ENCODE results near the gene IDS.

Gene IDS

GRCh38 chrX:149497626-149498025 lies 7.5 kb downstream of the IDS start:
- H3K36me3 ChIP-seq (ENCODE audit: control insufficient read depth, insufficient read depth, low read length) = peaks cover 21% of the 10 kb centered on the region
- no peak overlapping the region for H3K4me3 ChIP-seq (replicated peaks; ENCODE audit: low read depth, low read length)
- no peaks in the 10 kb centered on the region for H3K27me3 ChIP-seq (replicated peaks; ENCODE audit: control insufficient read depth, insufficient read depth, low read length)
- no peak for DNase-seq (ENCODE audit: extremely low read depth, insufficient read length)
- no peak for TF ChIP-seq CTCF (IDR thresholded peaks at IDR 0.05; ENCODE audit: insufficient read depth, low read length, poor library complexity, severe bottlenecking)

- no peak for DNase-seq (ENCODE audit: extremely low read depth, insufficient read length)
- peaks cover 23% of the 10 kb centered on the region for H3K36me3 ChIP-seq (ENCODE audit: control insufficient read depth, insufficient read depth, low read length)
- TF ChIP-seq CTCF (IDR thresholded peaks at IDR 0.05; ENCODE audit: insufficient read depth, low read length, poor library complexity, severe bottlenecking) = no peak
Measured at GRCh38 chrX:149497054-149497453, 8.1 kb downstream of the IDS start.

GRCh38 chrX:149495573-149496071 lies 9.5 kb downstream of the IDS start:
- DNase-seq (ENCODE audit: extremely low read depth, insufficient read length) = no peak
- no peak for TF ChIP-seq CTCF (IDR thresholded peaks at IDR 0.05; ENCODE audit: insufficient read depth, low read length, poor library complexity, severe bottlenecking)
- peaks cover 19% of the 10 kb centered on the region for H3K36me3 ChIP-seq (ENCODE audit: control insufficient read depth, insufficient read depth, low read length)
- no peak overlapping the region for H3K4me3 ChIP-seq (replicated peaks; ENCODE audit: low read depth, low read length)
- no peaks in the 10 kb centered on the region for H3K27me3 ChIP-seq (replicated peaks; ENCODE audit: control insufficient read depth, insufficient read depth, low read length)

More at GRCh38 chrX:149497054-149497453, 8.1 kb downstream of the IDS start:
- Histone ChIP-seq H3K4me3 (replicated peaks; ENCODE audit: low read depth, low read length) (no peak overlapping the region), H3K27me3 (replicated peaks; ENCODE audit: control insufficient read depth, insufficient read depth, low read length) (no peaks in the 10 kb centered on the region)

DNA sequence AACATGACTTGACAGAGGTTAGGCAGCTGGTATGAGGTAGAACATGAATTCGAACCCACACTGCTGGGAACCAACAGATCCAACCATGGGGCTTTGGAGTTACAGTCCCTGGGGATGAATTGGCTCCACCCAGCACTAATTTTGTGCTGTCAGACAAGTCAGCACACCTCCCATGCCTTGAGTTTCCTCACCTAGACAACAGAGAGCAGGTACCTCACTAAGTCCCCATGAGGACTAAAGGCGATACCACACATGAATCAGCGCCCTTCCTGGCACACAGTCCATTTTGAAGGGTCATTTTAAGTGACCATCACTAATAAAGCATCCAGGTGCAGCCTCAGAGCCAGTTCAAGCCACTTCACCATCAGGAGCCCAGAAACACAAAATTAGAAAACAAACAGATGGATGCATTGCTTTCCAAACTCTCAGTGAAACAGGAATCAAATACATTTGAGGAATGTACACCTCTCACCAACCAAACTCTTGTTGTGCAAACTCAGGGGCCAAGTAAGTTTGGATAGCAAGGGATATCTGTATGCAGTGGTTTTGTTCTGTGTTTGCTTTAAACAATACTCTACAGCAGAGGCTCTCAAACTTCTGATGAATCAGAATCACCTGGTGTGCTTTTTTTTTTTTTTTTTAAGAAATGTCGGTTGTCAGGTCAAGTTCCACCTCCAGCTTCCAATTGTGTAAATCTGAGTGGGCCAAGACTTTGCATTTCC lies 10.1 kb downstream of the IDS start:
- H3K4me3 ChIP-seq (replicated peaks; ENCODE audit: low read depth, low read length) = no peak overlapping the region
- H3K36me3 ChIP-seq (ENCODE audit: control insufficient read depth, insufficient read depth, low read length) = peaks cover 19% of the 10 kb centered on the region
- DNase-seq (ENCODE audit: extremely low read depth, insufficient read length) = no peak
- no peaks in the 10 kb centered on the region for H3K27me3 ChIP-seq (replicated peaks; ENCODE audit: control insufficient read depth, insufficient read depth, low read length)
- no peak for TF ChIP-seq CTCF (IDR thresholded peaks at IDR 0.05; ENCODE audit: insufficient read depth, low read length, poor library complexity, severe bottlenecking)

GRCh38 chrX:149493567-149494562 lies 11.2 kb downstream of the IDS start:
- H3K27me3 ChIP-seq (replicated peaks; ENCODE audit: control insufficient read depth, insufficient read depth, low read length) = no peaks in the 10 kb centered on the region
- TF ChIP-seq CTCF (IDR thresholded peaks at IDR 0.05; ENCODE audit: insufficient read depth, low read length, poor library complexity, severe bottlenecking) = no peak
- no peak overlapping the region for H3K4me3 ChIP-seq (replicated peaks; ENCODE audit: low read depth, low read length)
- no peak for DNase-seq (ENCODE audit: extremely low read depth, insufficient read length)
- H3K36me3 ChIP-seq (ENCODE audit: control insufficient read depth, insufficient read depth, low read length) = peaks cover 19% of the 10 kb centered on the region

Measured in GM06990 (cell line).